Skeletal muscle tissue (tissue), 4 donors: ENCODE data around the gene ULBP3. TPM values are rescaled to one million over a fixed set of nuclear protein-coding genes. Genes with fewer than 3 reads are reported as not detected.
A peak's percentile ranks its signal among the peaks of the same experiment; 100 is the strongest.

Source experiments
- H3K27ac ChIP-seq: one replicate; pipeline ENCODE4 v1.7.0; 2013; ENCODE audit warnings: mild to moderate bottlenecking, low read depth, low read length, inconsistent platforms
- H3K27me3 ChIP-seq, 3 donors: one replicate each; pipeline ENCODE4 v1.7.0; 2013; ENCODE audit warnings: low read length in 3 of 3; ENCODE audit not compliant: control insufficient read depth in 3 of 3, insufficient read depth in 3 of 3
- H3K36me3 ChIP-seq, 3 donors: one replicate each; pipeline ENCODE4 v1.7.0; 2013; ENCODE audit warnings: low read length in 3 of 3; ENCODE audit not compliant: control insufficient read depth in 3 of 3, insufficient read depth in 3 of 3
- H3K4me1 ChIP-seq, 3 donors: one replicate each; pipeline ENCODE4 v1.7.0; 2013; ENCODE audit warnings: low read length in 3 of 3, mild to moderate bottlenecking in 3 of 3; ENCODE audit not compliant: control insufficient read depth in 3 of 3, insufficient read depth in 3 of 3
- H3K4me3 ChIP-seq, 3 donors: one replicate each; pipeline ENCODE4 v1.7.0; 2013; ENCODE audit warnings: low read length in 3 of 3
- H3K9ac ChIP-seq, 3 donors: one replicate each; pipeline ENCODE4 v1.7.0; 2013; ENCODE audit warnings: low read length in 3 of 3, mild to moderate bottlenecking in 3 of 3, moderate library complexity in 2 of 3, low read depth in 1 of 3
- H3K9me3 ChIP-seq, 3 donors: one replicate each; pipeline ENCODE4 v1.7.0; 2013; ENCODE audit warnings: low read length in 3 of 3; ENCODE audit not compliant: control insufficient read depth in 3 of 3
- total RNA-seq: library from RNA; depleted of rRNA; stranded (reverse); fragments of >200 nt; gene quantifications from one replicate; pipeline ENCODE4 v1.2.3, GENCODE V29; 2014
- donor health status: Osteomylitis.

ULBP3 gene
- total RNA-seq, 1 donor from 2014 or later: 1.0 TPM

- H3K36me3 ChIP-seq: no peaks in the 10 kb centered on the region
- H3K27ac ChIP-seq: no peak overlapping the region
- no peak overlapping the region for H3K9ac ChIP-seq
- H3K9me3 ChIP-seq: no peaks in the 10 kb centered on the region
- H3K4me3 ChIP-seq: no peak overlapping the region
- H3K4me1 ChIP-seq: peaks cover 2 to 10% (median 4%) of the 10 kb centered on the region in 3 donors
- H3K27me3 ChIP-seq: peaks cover 23 to 44% (median 30%) of the 10 kb centered on the region in 3 donors
Measured at GRCh38 chr6:150032598-150032997, 36.3 kb downstream of the ULBP3 start.

- Histone ChIP-seq H3K27me3 (peaks cover 15 to 43% (median 27%) of the 10 kb centered on the region in 3 donors), H3K27ac (no peak overlapping the region), H3K36me3 (no peaks in the 10 kb centered on the region), H3K4me1 (peaks cover 3 to 8% (median 4%) of the 10 kb centered on the region in 3 donors), H3K9ac (no peak overlapping the region), H3K9me3 (no peaks in the 10 kb centered on the region), H3K4me3 (no peak overlapping the region)
Measured at GRCh38 chr6:150030611-150031010, 38.3 kb downstream of the ULBP3 start.

DNA sequence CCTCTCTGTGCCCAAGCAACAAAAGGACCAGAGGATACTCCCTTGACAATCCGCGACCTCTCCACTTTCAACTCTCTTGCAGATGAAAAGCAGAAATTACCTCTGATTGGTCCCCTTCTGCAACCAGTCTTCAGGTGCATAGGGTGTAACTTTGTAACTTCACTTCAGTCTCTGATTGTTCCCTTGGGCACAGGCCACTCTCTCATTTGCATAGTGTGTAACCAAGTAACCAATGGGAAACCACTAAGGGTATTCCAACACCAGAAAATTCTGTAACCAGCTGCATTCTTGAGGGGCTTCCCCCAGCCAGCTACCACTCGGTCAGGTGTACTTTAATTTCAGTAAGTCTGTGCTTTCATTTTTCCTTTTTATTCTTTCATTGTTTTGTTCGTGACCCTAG, 39.2 kb downstream of the ULBP3 start:
- Histone ChIP-seq H3K9ac (no peak overlapping the region), H3K27ac (no peak overlapping the region), H3K9me3 (no peaks in the 10 kb centered on the region), H3K4me1 (peaks cover 11 to 17% (median 11%) of the 10 kb centered on the region in 3 donors), H3K27me3 (peaks cover 17 to 43% (median 28%) of the 10 kb centered on the region in 3 donors), H3K36me3 (no peaks in the 10 kb centered on the region), H3K4me3 (no peak overlapping the region)

DNA sequence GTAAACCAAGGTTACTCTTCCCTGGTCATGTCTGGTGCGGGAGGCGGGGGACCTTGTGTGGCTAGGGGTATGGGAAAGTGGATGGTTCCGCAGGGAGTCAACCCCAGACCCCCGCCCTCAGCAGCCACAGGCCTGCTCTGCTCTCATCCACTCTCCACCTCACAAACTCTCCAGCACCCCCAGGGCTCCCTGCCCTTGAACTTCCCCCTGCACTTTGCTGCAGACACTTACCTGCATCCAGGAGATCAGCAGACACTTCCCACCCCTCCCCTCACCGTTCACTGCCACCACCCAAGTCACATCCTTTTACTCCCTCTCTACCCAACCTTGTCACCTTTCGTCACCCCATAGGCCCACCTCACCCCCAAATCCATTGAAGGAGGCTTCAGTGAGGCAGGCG, 39.6 kb downstream of the ULBP3 start:
- Histone ChIP-seq H3K27me3 (peaks cover 19 to 44% (median 31%) of the 10 kb centered on the region in 3 donors), H3K4me3 (no peak overlapping the region), H3K9ac (no peak overlapping the region), H3K4me1 (peaks cover 11 to 18% (median 11%) of the 10 kb centered on the region in 3 donors), H3K27ac (no peak overlapping the region), H3K9me3 (no peaks in the 10 kb centered on the region), H3K36me3 (no peaks in the 10 kb centered on the region)

GRCh38 chr6:150028799-150029198, 40.1 kb downstream of the ULBP3 start:
- peaks cover 23 to 47% (median 35%) of the 10 kb centered on the region in 3 donors for H3K27me3 ChIP-seq
- H3K4me3 ChIP-seq: no peak overlapping the region
- H3K9ac ChIP-seq: no peak overlapping the region
- no peak overlapping the region for H3K27ac ChIP-seq
- H3K9me3 ChIP-seq: no peaks in the 10 kb centered on the region
- peaks cover 11 to 18% (median 11%) of the 10 kb centered on the region in 3 donors for H3K4me1 ChIP-seq
- H3K36me3 ChIP-seq: no peaks in the 10 kb centered on the region

- Histone ChIP-seq H3K9ac (no peak overlapping the region), H3K27ac (no peak overlapping the region), H3K4me1 (peaks cover 11 to 17% (median 11%) of the 10 kb centered on the region in 3 donors), H3K4me3 (no peak overlapping the region), H3K9me3 (no peaks in the 10 kb centered on the region), H3K36me3 (no peaks in the 10 kb centered on the region), H3K27me3 (peaks cover 26 to 41% (median 36%) of the 10 kb centered on the region in 3 donors)
Measured at GRCh38 chr6:150027806-150028565, 40.9 kb downstream of the ULBP3 start.

- Histone ChIP-seq H3K9ac (no peak overlapping the region), H3K4me3 (no peak overlapping the region), H3K27me3 (peaks cover 26 to 41% (median 36%) of the 10 kb centered on the region in 3 donors), H3K4me1 (peaks cover 11 to 15% (median 11%) of the 10 kb centered on the region in 3 donors), H3K27ac (no peak overlapping the region), H3K36me3 (no peaks in the 10 kb centered on the region), H3K9me3 (no peaks in the 10 kb centered on the region)
Measured at GRCh38 chr6:150026976-150027805, 41.7 kb downstream of the ULBP3 start.

DNA sequence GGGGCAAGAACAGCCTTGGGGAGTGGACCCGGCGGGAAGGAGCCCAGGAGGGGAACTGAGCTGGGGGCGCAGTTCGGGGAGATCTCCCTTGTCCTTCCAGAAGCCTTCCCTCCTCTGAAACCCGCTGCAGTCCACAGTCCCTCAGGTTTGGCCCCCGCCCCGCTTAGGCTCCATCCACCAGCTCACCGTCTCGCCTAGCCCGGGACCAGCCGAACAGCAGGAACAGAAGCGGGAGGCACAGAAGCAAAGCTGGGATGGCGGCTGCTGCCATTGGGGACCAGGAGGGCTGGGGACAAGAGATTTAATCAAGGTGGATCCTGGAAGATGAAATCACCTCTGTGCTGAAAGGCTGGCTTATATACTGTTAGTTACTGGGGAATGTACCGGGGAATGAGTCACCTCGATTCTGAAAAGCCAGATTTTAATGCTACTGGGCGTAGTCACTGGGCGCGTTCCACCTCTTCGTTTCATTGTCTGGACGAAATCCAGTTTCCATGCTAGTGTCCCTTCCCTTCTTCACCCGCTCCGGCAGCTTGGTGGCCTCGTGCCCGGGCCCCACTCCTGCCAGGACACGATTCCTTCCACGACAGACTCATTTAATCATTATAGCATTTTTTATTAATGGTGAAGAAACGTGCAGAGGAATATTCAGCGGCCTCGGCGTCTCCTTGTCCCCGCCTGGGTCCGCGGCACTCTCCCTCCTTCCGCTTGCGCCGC, 43.6 kb downstream of the ULBP3 start, which contains the start of gene RAET1L:
Gene RAET1L (minus strand): TSS at position 332 of the 717 bp plus-strand sequence. CDS start 61 bp downstream, at position 271.
- Histone ChIP-seq H3K36me3 (no peaks in the 10 kb centered on the region), H3K9ac (no peak within 1 kb of the TSS), H3K9me3 (no peaks in the 10 kb centered on the region), H3K27me3 (peaks cover 26 to 41% (median 36%) of the 10 kb centered on the region in 3 donors), H3K27ac (no peak within 1 kb of the TSS), H3K4me3 (peak within 1 kb of the TSS; percentile 45 to 61 (median 58)), H3K4me1 (peaks cover 11 to 15% (median 11%) of the 10 kb centered on the region in 3 donors)

- H3K36me3 ChIP-seq: no peaks in the 10 kb centered on the region
- H3K4me3 ChIP-seq: no peak overlapping the region
- no peak overlapping the region for H3K9ac ChIP-seq
- H3K27me3 ChIP-seq: peaks cover 26 to 41% (median 36%) of the 10 kb centered on the region in 3 donors
- no peaks in the 10 kb centered on the region for H3K9me3 ChIP-seq
- peaks cover 11 to 15% (median 11%) of the 10 kb centered on the region in 3 donors for H3K4me1 ChIP-seq
- H3K27ac ChIP-seq: no peak overlapping the region
Measured at GRCh38 chr6:150024646-150025155, 44.2 kb downstream of the ULBP3 start.
